GM13976 (cell line): Measurements from ENCODE around the gene STEAP2.

Experiments used
- DNase-seq: peaks from one replicate; pipeline ENCODE4 v3.0.0; 2012; ENCODE audit warnings: low spot score
- CTCF ChIP-seq: IDR thresholded peaks from 2 replicates; pipeline ENCODE4 v1.5.1; 2012; ENCODE audit warnings: borderline replicate concordance, mild to moderate bottlenecking; ENCODE audit not compliant: insufficient read depth; ENCODE audit errors: extremely low read depth, missing control alignments, control extremely low read depth
- in situ Hi-C: fragments of 300-500 bp; cut with MboI; formaldehyde crosslinking; loops from one replicate; pipeline ENCODE4 v1.12.0; 2022; ENCODE audit warnings: low sequenced_read_pairs, mixed read lengths, inconsistent platforms; ENCODE audit not compliant: unreplicated experiment

STEAP2 gene

GRCh38 chr7:90222390-90222789 lies 10.8 kb downstream of the STEAP2 start:
- in situ Hi-C loops: no loop called here
- DNase-seq: no peak
- TF ChIP-seq CTCF: no peak

- no peak for DNase-seq
- in situ Hi-C loops: no loop called here
- TF ChIP-seq CTCF: no peak
Observed at GRCh38 chr7:90222811-90223725, 11.5 kb downstream of the STEAP2 start.

GRCh38 chr7:90224195-90224594 lies 12.7 kb downstream of the STEAP2 start:
- in situ Hi-C loops: no loop called here
- DNase-seq: no peak
- TF ChIP-seq CTCF: no peak

GRCh38 chr7:90225181-90225580 lies 13.6 kb downstream of the STEAP2 start:
- DNase-seq: no peak
- TF ChIP-seq CTCF: no peak
- in situ Hi-C loops: no loop called here

- no peak for DNase-seq
- in situ Hi-C loops: no loop called here
- no peak for TF ChIP-seq CTCF
Observed at GRCh38 chr7:90225601-90226000, 14.1 kb downstream of the STEAP2 start.

GRCh38 chr7:90227259-90227658 lies 15.7 kb downstream of the STEAP2 start:
- in situ Hi-C loops: no loop called here

More at GRCh38 chr7:90227259-90227658, 15.7 kb downstream of the STEAP2 start:
- no peak for TF ChIP-seq CTCF
- no peak for DNase-seq
